Measurements from ENCODE around the gene PPM1H.

Gene PPM1H

GRCh38 chr12:62802321-62802720 is 132.6 kb downstream of the PPM1H start:
- no peaks in the 10 kb centered on the region for H3K79me2 ChIP-seq (ENCODE audit: insufficient read depth, low read length)
- H3K4me3 ChIP-seq (ENCODE audit: low read depth, low read length, poor library complexity, severe bottlenecking), result no peak overlapping the region
- H3F3A ChIP-seq (ENCODE audit: insufficient read depth, low read length), result no peaks in the 10 kb centered on the region
- no peak overlapping the region for H2AFZ ChIP-seq (ENCODE audit: low read length)
- H3K36me3 ChIP-seq (ENCODE audit: insufficient read depth, low read length), result no peaks in the 10 kb centered on the region
- H3K9me2 ChIP-seq (ENCODE audit: low read depth, low read length), result no peaks in the 10 kb centered on the region
- no peak overlapping the region for H3K27ac ChIP-seq (ENCODE audit: low read depth, low read length, poor library complexity, severe bottlenecking)
- no peak overlapping the region for H3K4me2 ChIP-seq (ENCODE audit: low read length)
- no peaks in the 10 kb centered on the region for H4K20me1 ChIP-seq (ENCODE audit: insufficient read depth, low read length)
- H3K4me1 ChIP-seq (ENCODE audit: insufficient read depth, low read length, severe bottlenecking), result no peaks in the 10 kb centered on the region
- no peak for TF ChIP-seq EZH2 (IDR thresholded peaks at IDR 0.05; ENCODE audit: borderline replicate concordance, low read length)
- no peak for TF ChIP-seq CTCF (IDR thresholded peaks at IDR 0.05; ENCODE audit: low read length)
- H3K27me3 ChIP-seq (ENCODE audit: insufficient read depth, low read length), result no peaks in the 10 kb centered on the region
- H3K9me3 ChIP-seq (ENCODE audit: low read length), result no peaks in the 10 kb centered on the region
- no peak overlapping the region for H3K9ac ChIP-seq (ENCODE audit: low read length)

GRCh38 chr12:62801796-62802195 is 133.2 kb downstream of the PPM1H start:
- Histone ChIP-seq H3K4me1 (ENCODE audit: insufficient read depth, low read length, severe bottlenecking) (no peaks in the 10 kb centered on the region), H4K20me1 (ENCODE audit: insufficient read depth, low read length) (no peaks in the 10 kb centered on the region), H3K9me3 (ENCODE audit: low read length) (no peaks in the 10 kb centered on the region), H3K9me2 (ENCODE audit: low read depth, low read length) (no peaks in the 10 kb centered on the region), H3K4me3 (ENCODE audit: low read depth, low read length, poor library complexity, severe bottlenecking) (no peak overlapping the region), H2AFZ (ENCODE audit: low read length) (no peak overlapping the region), H3K36me3 (ENCODE audit: insufficient read depth, low read length) (no peaks in the 10 kb centered on the region), H3K9ac (ENCODE audit: low read length) (no peak overlapping the region), H3K4me2 (ENCODE audit: low read length) (no peak overlapping the region), H3F3A (ENCODE audit: insufficient read depth, low read length) (no peaks in the 10 kb centered on the region), H3K27me3 (ENCODE audit: insufficient read depth, low read length) (no peaks in the 10 kb centered on the region), H3K79me2 (ENCODE audit: insufficient read depth, low read length) (no peaks in the 10 kb centered on the region), H3K27ac (ENCODE audit: low read depth, low read length, poor library complexity, severe bottlenecking) (no peak overlapping the region)
- TF ChIP-seq CTCF (IDR thresholded peaks at IDR 0.05; ENCODE audit: low read length) (no peak), EZH2 (IDR thresholded peaks at IDR 0.05; ENCODE audit: borderline replicate concordance, low read length) (no peak)

DNA sequence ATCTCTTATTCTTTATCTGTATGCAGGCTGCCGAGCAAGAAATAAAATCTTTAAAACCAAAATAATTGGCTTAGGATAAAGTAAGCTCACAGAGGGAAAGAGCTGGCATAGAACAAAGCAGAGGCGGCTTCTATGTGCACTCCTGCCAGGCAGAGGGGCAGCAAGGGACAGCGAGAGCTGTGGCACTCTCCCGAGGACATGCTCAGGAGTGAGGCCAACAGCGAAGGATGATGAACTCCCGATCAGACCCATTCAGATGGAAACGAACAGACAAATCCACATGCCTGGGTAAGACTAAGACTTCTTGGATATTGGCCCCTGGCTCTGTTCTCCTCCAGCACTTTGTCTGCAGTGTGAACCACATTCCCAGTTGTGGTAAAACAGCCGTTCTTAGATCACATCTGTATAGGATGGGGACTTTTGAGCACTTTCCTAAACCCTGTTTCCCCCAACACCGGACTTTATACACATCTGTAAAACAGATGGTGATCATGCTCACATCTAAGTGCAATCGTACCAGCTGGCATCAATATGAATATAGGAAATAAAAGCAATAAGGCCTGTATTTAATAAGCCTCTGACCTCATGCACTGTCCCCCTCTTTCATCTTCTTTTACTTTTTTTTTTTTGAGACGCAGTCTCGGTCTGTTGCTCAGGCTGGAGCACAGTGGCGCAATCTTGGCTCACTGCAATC is 134.1 kb downstream of the PPM1H start:
- Histone ChIP-seq H3K4me1 (ENCODE audit: insufficient read depth, low read length, severe bottlenecking) (no peaks in the 10 kb centered on the region), H3K4me2 (ENCODE audit: low read length) (no peak overlapping the region), H3K36me3 (ENCODE audit: insufficient read depth, low read length) (no peaks in the 10 kb centered on the region), H3K27ac (ENCODE audit: low read depth, low read length, poor library complexity, severe bottlenecking) (no peak overlapping the region), H3K9me2 (ENCODE audit: low read depth, low read length) (no peaks in the 10 kb centered on the region), H3K9me3 (ENCODE audit: low read length) (no peaks in the 10 kb centered on the region), H3K4me3 (ENCODE audit: low read depth, low read length, poor library complexity, severe bottlenecking) (no peak overlapping the region), H4K20me1 (ENCODE audit: insufficient read depth, low read length) (no peaks in the 10 kb centered on the region), H2AFZ (ENCODE audit: low read length) (no peak overlapping the region), H3K27me3 (ENCODE audit: insufficient read depth, low read length) (no peaks in the 10 kb centered on the region), H3F3A (ENCODE audit: insufficient read depth, low read length) (no peaks in the 10 kb centered on the region), H3K9ac (ENCODE audit: low read length) (no peak overlapping the region), H3K79me2 (ENCODE audit: insufficient read depth, low read length) (no peaks in the 10 kb centered on the region)
- no peak for TF ChIP-seq CTCF (IDR thresholded peaks at IDR 0.05; ENCODE audit: low read length)
- TF ChIP-seq EZH2 (IDR thresholded peaks at IDR 0.05; ENCODE audit: borderline replicate concordance, low read length), result no peak

Measured in OCI-LY1 (cell line).